ENCODE data around the gene ELAC2.

The ELAC2 gene

GRCh38 chr17:12963505-12963904 is 54.3 kb downstream of the ELAC2 start:
- Histone ChIP-seq H3K4me3 (replicated peaks; ENCODE audit: low read depth, low read length) (no peak overlapping the region), H3K27me3 (replicated peaks; ENCODE audit: control insufficient read depth, insufficient read depth, low read length) (no peaks in the 10 kb centered on the region), H3K36me3 (ENCODE audit: control insufficient read depth, insufficient read depth, low read length) (peaks cover 1% of the 10 kb centered on the region)
- DNase-seq (ENCODE audit: extremely low read depth, insufficient read length) = no peak
- no peak for TF ChIP-seq CTCF (IDR thresholded peaks at IDR 0.05; ENCODE audit: insufficient read depth, low read length, poor library complexity, severe bottlenecking)

GRCh38 chr17:12961655-12962054 is 56.2 kb downstream of the ELAC2 start:
- Histone ChIP-seq H3K4me3 (replicated peaks; ENCODE audit: low read depth, low read length) (no peak overlapping the region), H3K36me3 (ENCODE audit: control insufficient read depth, insufficient read depth, low read length) (peaks cover 3% of the 10 kb centered on the region), H3K27me3 (replicated peaks; ENCODE audit: control insufficient read depth, insufficient read depth, low read length) (no peaks in the 10 kb centered on the region)
- no peak for TF ChIP-seq CTCF (IDR thresholded peaks at IDR 0.05; ENCODE audit: insufficient read depth, low read length, poor library complexity, severe bottlenecking)
- no peak for DNase-seq (ENCODE audit: extremely low read depth, insufficient read length)

GRCh38 chr17:12959441-12959840 is 58.4 kb downstream of the ELAC2 start:
- DNase-seq (ENCODE audit: extremely low read depth, insufficient read length) = no peak
- no peaks in the 10 kb centered on the region for H3K27me3 ChIP-seq (replicated peaks; ENCODE audit: control insufficient read depth, insufficient read depth, low read length)
- TF ChIP-seq CTCF (IDR thresholded peaks at IDR 0.05; ENCODE audit: insufficient read depth, low read length, poor library complexity, severe bottlenecking) = no peak

GRCh38 chr17:12958786-12959185 is 59.0 kb downstream of the ELAC2 start:
- DNase-seq (ENCODE audit: extremely low read depth, insufficient read length) = no peak
- TF ChIP-seq CTCF (IDR thresholded peaks at IDR 0.05; ENCODE audit: insufficient read depth, low read length, poor library complexity, severe bottlenecking) = no peak
- no peak overlapping the region for H3K4me3 ChIP-seq (replicated peaks; ENCODE audit: low read depth, low read length)
- peaks cover 2% of the 10 kb centered on the region for H3K36me3 ChIP-seq (ENCODE audit: control insufficient read depth, insufficient read depth, low read length)
- no peaks in the 10 kb centered on the region for H3K27me3 ChIP-seq (replicated peaks; ENCODE audit: control insufficient read depth, insufficient read depth, low read length)

More at GRCh38 chr17:12959441-12959840, 58.4 kb downstream of the ELAC2 start:
- no peak overlapping the region for H3K4me3 ChIP-seq (replicated peaks; ENCODE audit: low read depth, low read length)
- H3K36me3 ChIP-seq (ENCODE audit: control insufficient read depth, insufficient read depth, low read length) = peaks cover 2% of the 10 kb centered on the region

- TF ChIP-seq CTCF (IDR thresholded peaks at IDR 0.05; ENCODE audit: insufficient read depth, low read length, poor library complexity, severe bottlenecking) = no peak
- Histone ChIP-seq H3K36me3 (ENCODE audit: control insufficient read depth, insufficient read depth, low read length) (peaks cover 5% of the 10 kb centered on the region), H3K4me3 (replicated peaks; ENCODE audit: low read depth, low read length) (no peak overlapping the region), H3K27me3 (replicated peaks; ENCODE audit: control insufficient read depth, insufficient read depth, low read length) (no peaks in the 10 kb centered on the region)
- DNase-seq (ENCODE audit: extremely low read depth, insufficient read length) = no peak
Observed at GRCh38 chr17:12955521-12955920, 62.3 kb downstream of the ELAC2 start.

GRCh38 chr17:12953156-12953555 is 64.7 kb downstream of the ELAC2 start:
- Histone ChIP-seq H3K27me3 (replicated peaks; ENCODE audit: control insufficient read depth, insufficient read depth, low read length) (no peaks in the 10 kb centered on the region), H3K4me3 (replicated peaks; ENCODE audit: low read depth, low read length) (no peak overlapping the region), H3K36me3 (ENCODE audit: control insufficient read depth, insufficient read depth, low read length) (peaks cover 9% of the 10 kb centered on the region)
- no peak for TF ChIP-seq CTCF (IDR thresholded peaks at IDR 0.05; ENCODE audit: insufficient read depth, low read length, poor library complexity, severe bottlenecking)
- DNase-seq (ENCODE audit: extremely low read depth, insufficient read length) = no peak
